ENCODE data around the gene PTPRG.
"Not testable (repeated sequence)": the region's sequence is repeated elsewhere in the genome, so short reads cannot be mapped to it uniquely, and the experiment has no call there.

PTPRG gene

GRCh38 chr3:61687663-61688306, 126.4 kb downstream of the PTPRG start:
- in situ Hi-C loops (cut with HindIII; ENCODE audit: low pct_ligation_motif_present, low sequenced_read_pairs), result no loop called here
- Histone ChIP-seq H3K4me3 (ENCODE audit: low read depth, low read length) (no peak overlapping the region), H3K27me3 (replicated peaks) (no peaks in the 10 kb centered on the region), H3K36me3 (replicated peaks) (no peaks in the 10 kb centered on the region), H3K27ac (no peak overlapping the region)
- no peak for DNase-seq
- TF ChIP-seq CTCF (IDR thresholded peaks at IDR 0.05; ENCODE audit: low read depth, low read length, missing control alignments), result no peak

- TF ChIP-seq CTCF (IDR thresholded peaks at IDR 0.05; ENCODE audit: low read depth, low read length, missing control alignments), result no peak
- DNase-seq, result no peak
- H3K4me3 ChIP-seq (ENCODE audit: low read depth, low read length), result no peak overlapping the region
- no peaks in the 10 kb centered on the region for H3K27me3 ChIP-seq (replicated peaks)
- no peaks in the 10 kb centered on the region for H3K36me3 ChIP-seq (replicated peaks)
- in situ Hi-C loops (cut with HindIII; ENCODE audit: low pct_ligation_motif_present, low sequenced_read_pairs), result no loop called here
- H3K27ac ChIP-seq, result no peak overlapping the region
Measured at GRCh38 chr3:61688307-61688984, 127.1 kb downstream of the PTPRG start.

GRCh38 chr3:61690016-61690415, 128.6 kb downstream of the PTPRG start:
- DNase-seq, result no peak
- in situ Hi-C loops (cut with HindIII; ENCODE audit: low pct_ligation_motif_present, low sequenced_read_pairs), result no loop called here
- Histone ChIP-seq H3K27me3 (replicated peaks) (no peaks in the 10 kb centered on the region), H3K36me3 (replicated peaks) (no peaks in the 10 kb centered on the region), H3K27ac (no peak overlapping the region), H3K4me3 (ENCODE audit: low read depth, low read length) (no peak overlapping the region)
- no peak for TF ChIP-seq CTCF (IDR thresholded peaks at IDR 0.05; ENCODE audit: low read depth, low read length, missing control alignments)

- in situ Hi-C loops (cut with HindIII; ENCODE audit: low pct_ligation_motif_present, low sequenced_read_pairs), result no loop called here
- DNase-seq, result no peak
- TF ChIP-seq CTCF (IDR thresholded peaks at IDR 0.05; ENCODE audit: low read depth, low read length, missing control alignments), result no peak
- H3K36me3 ChIP-seq (replicated peaks), result no peaks in the 10 kb centered on the region
- H3K27ac ChIP-seq, result no peak overlapping the region
- H3K27me3 ChIP-seq (replicated peaks), result no peaks in the 10 kb centered on the region
- no peak overlapping the region for H3K4me3 ChIP-seq (ENCODE audit: low read depth, low read length)
Measured at GRCh38 chr3:61691466-61691865, 130.1 kb downstream of the PTPRG start.

GRCh38 chr3:61697301-61697700, 135.9 kb downstream of the PTPRG start:
- H3K27ac ChIP-seq, result no peak overlapping the region

GRCh38 chr3:61698278-61699072, 137.1 kb downstream of the PTPRG start:
- H3K27me3 ChIP-seq (replicated peaks); H3K27ac ChIP-seq; H3K36me3 ChIP-seq (replicated peaks); DNase-seq; H3K4me3 ChIP-seq (ENCODE audit: low read depth, low read length); in situ Hi-C loops (cut with HindIII; ENCODE audit: low pct_ligation_motif_present, low sequenced_read_pairs): not testable (repeated sequence)

More at GRCh38 chr3:61697301-61697700, 135.9 kb downstream of the PTPRG start:
- Histone ChIP-seq H3K4me3 (ENCODE audit: low read depth, low read length) (no peak overlapping the region), H3K36me3 (replicated peaks) (no peaks in the 10 kb centered on the region), H3K27me3 (replicated peaks) (no peaks in the 10 kb centered on the region)
- DNase-seq, result no peak
- no peak for TF ChIP-seq CTCF (IDR thresholded peaks at IDR 0.05; ENCODE audit: low read depth, low read length, missing control alignments)
- in situ Hi-C loops (cut with HindIII; ENCODE audit: low pct_ligation_motif_present, low sequenced_read_pairs), result no loop called here

Measured in brain microvascular endothelial cell (primary cell).